Upper lobe of left lung (tissue), 4 donors: Measurements from ENCODE around the gene ZMIZ2.

Source experiments
- CTCF ChIP-seq, 6 experiments: fragments of 450-650 bp in 4 of 6; fragments of 200-600 bp in 2 of 6; sonication (generic) in 2 of 6; IDR thresholded peaks; one replicate each; pipeline ENCODE4 v1.5.1; 2016 to 2019; ENCODE audit warnings: antibody characterized with exemption in 6 of 6
- POLR2AphosphoS5 ChIP-seq, 2 donors: sonication (generic); formaldehyde crosslinking; IDR thresholded peaks; one replicate each; pipeline ENCODE4 v1.5.1; 2017; ENCODE audit warnings: antibody characterized with exemption in 2 of 2

DNA sequence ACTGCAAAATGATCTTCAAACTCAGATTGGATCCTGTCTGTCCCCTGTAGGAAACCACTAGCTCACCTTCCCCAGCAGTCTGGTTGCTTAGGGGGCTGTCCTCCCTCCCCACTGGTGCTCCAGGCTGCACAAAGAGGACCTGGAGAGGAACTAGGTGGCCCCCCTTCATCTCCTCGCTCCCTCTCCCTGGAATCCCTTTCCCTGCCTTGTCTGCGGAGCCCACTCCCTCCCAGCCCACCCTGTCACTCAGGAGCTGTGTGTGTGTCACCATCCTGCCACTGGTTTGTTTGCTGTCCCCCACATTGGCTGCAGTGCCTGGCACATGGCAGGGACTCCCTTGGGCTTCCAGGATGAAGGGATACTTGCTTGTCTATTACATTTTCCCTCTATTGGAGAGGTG is 35.5 kb upstream of the ZMIZ2 start:
- no peak for TF ChIP-seq CTCF (IDR thresholded peaks at IDR 0.05)
- no peak for TF ChIP-seq POLR2AphosphoS5 (IDR thresholded peaks at IDR 0.05)
